H1 (cell line): ENCODE data around the gene ASCC2. TPM values are rescaled to one million over a fixed set of nuclear protein-coding genes. Genes with fewer than 3 reads are reported as not detected.

Source experiments
- CTCF ChIA-PET: fragments of 300-600 bp; sonication (Branson Sonifier 250); formaldehyde crosslinking; loops from one replicate; lab custom pipeline; 2021; ENCODE audit not compliant: partially characterized antibody; lab: Charles Lee
- POLR2A ChIA-PET: fragments of 300-600 bp; sonication (Branson Sonifier 250); formaldehyde crosslinking; loops from one replicate; lab custom pipeline; 2021; ENCODE audit warnings: inconsistent platforms; ENCODE audit not compliant: partially characterized antibody; lab: Charles Lee
- DNase-seq, 2 experiments: peaks; one replicate each; pipeline versions ENCODE4 v3.0.0 to v3.0.0-alpha.2; 2010 to 2022; ENCODE audit warnings: low spot score in 2 of 2, low read depth in 1 of 2, mixed read lengths in 1 of 2
- FAIRE-seq: peaks from 2 replicates; lab custom pipeline; 2011; peaks lifted over from hg19 to GRCh38; lab: Jason Lieb, UNC
- H2AFZ ChIP-seq: 2 replicates; pipeline ENCODE4 v1.8.1; 2012; ENCODE audit warnings: low read length, inconsistent platforms
- H2AK5ac ChIP-seq: 2 replicates; pipeline ENCODE4 v1.6.1; 2013; ENCODE audit warnings: low read depth, low read length
- H2BK120ac ChIP-seq: replicated peaks from 2 replicates; pipeline ENCODE3; 2013; ENCODE audit warnings: low read depth, low read length, inconsistent platforms
- H2BK12ac ChIP-seq: 2 replicates; pipeline ENCODE4 v1.6.1; 2013; ENCODE audit warnings: low read depth, low read length
- H2BK15ac ChIP-seq: 2 replicates; pipeline ENCODE4 v1.6.1; 2013; ENCODE audit warnings: low read length
- H2BK20ac ChIP-seq: 2 replicates; pipeline ENCODE4 v1.6.1; 2013; ENCODE audit warnings: low read length
- H2BK5ac ChIP-seq: 2 replicates; pipeline ENCODE4 v1.6.1; 2013; ENCODE audit warnings: low read depth, low read length
- H3K14ac ChIP-seq: 2 replicates; pipeline ENCODE4 v1.6.1; 2013; ENCODE audit warnings: inconsistent platforms; ENCODE audit not compliant: insufficient read length
- H3K18ac ChIP-seq: 2 replicates; pipeline ENCODE4 v1.6.1; 2013; ENCODE audit warnings: low read length; ENCODE audit errors: extremely low read depth
- H3K23ac ChIP-seq: 2 replicates; pipeline ENCODE4 v1.6.1; 2013; ENCODE audit warnings: inconsistent platforms; ENCODE audit not compliant: insufficient read length
- H3K23me2 ChIP-seq: 2 replicates; pipeline ENCODE4 v1.6.1; 2013; ENCODE audit warnings: low read depth, low read length
- H3K27ac ChIP-seq: 2 replicates; pipeline ENCODE4 v1.6.1; 2011; ENCODE audit warnings: low read depth, low read length, inconsistent platforms
- H3K27me3 ChIP-seq, 4 experiments: replicated peaks in 1 of 4; 1 replicate in 1 of 4; 2 replicates in 3 of 4; pipeline versions ENCODE4 v1.6.1 to v1.8.1; 2011 to 2013; ENCODE audit warnings: low read length in 3 of 4, mild to moderate bottlenecking in 3 of 4, inconsistent platforms in 2 of 4, mixed read lengths in 2 of 4, moderate library complexity in 1 of 4; ENCODE audit not compliant: control insufficient read depth in 3 of 4, insufficient read depth in 3 of 4; ENCODE audit errors: extremely low read depth in 1 of 4
- H3K36me3 ChIP-seq, 4 experiments: 2 replicates each; pipeline versions ENCODE4 v1.6.1 to v1.8.1; 2011 to 2013; ENCODE audit warnings: mild to moderate bottlenecking in 4 of 4, low read length in 3 of 4, moderate library complexity in 2 of 4, control low read depth in 1 of 4, inconsistent platforms in 1 of 4; ENCODE audit not compliant: insufficient read depth in 4 of 4, control insufficient read depth in 2 of 4
- H3K4ac ChIP-seq: replicated peaks from 2 replicates; pipeline ENCODE3; 2013; ENCODE audit warnings: low read length, low read depth, mixed read lengths, inconsistent platforms; ENCODE audit not compliant: insufficient read length
- H3K4me1 ChIP-seq, 4 experiments: replicated peaks in 1 of 4; 1 replicate in 1 of 4; 2 replicates in 3 of 4; pipeline versions ENCODE4 v1.6.1 to v1.8.1; 2011 to 2013; ENCODE audit warnings: low read length in 3 of 4, inconsistent platforms in 2 of 4, mixed read lengths in 1 of 4; ENCODE audit not compliant: insufficient read depth in 4 of 4, control insufficient read depth in 3 of 4
- H3K4me2 ChIP-seq, 2 experiments: 2 replicates each; pipeline versions ENCODE4 v1.6.1 to v1.8.1; 2011 to 2013; ENCODE audit warnings: low read depth in 2 of 2, low read length in 2 of 2, control low read depth in 1 of 2, inconsistent platforms in 1 of 2, mild to moderate bottlenecking in 1 of 2; ENCODE audit not compliant: insufficient read depth in 1 of 2
- H3K4me3 ChIP-seq, 4 experiments: fragments of 200-600, 300-600 bp in 1 of 4; sonication (generic), shearing (Covaris generic), sonication (Bioruptor Twin) in 1 of 4; 2 replicates each; pipeline versions ENCODE4 v1.5.1 to v1.8.1; 2011 to 2016; ENCODE audit warnings: low read length in 4 of 4, low read depth in 3 of 4, control low read depth in 2 of 4, inconsistent platforms in 2 of 4, mild to moderate bottlenecking in 2 of 4, mixed read lengths in 1 of 4, moderate library complexity in 1 of 4; ENCODE audit not compliant: insufficient read depth in 2 of 4; ENCODE audit errors: extremely low read depth in 1 of 4
- H3K56ac ChIP-seq: replicated peaks from 2 replicates; pipeline ENCODE3; 2013; ENCODE audit warnings: low read depth, mild to moderate bottlenecking, mixed read lengths, low read length, inconsistent platforms; ENCODE audit not compliant: insufficient read length
- H3K79me1 ChIP-seq: 2 replicates; pipeline ENCODE4 v1.6.1; 2013; ENCODE audit warnings: low read depth, low read length, control low read depth
- H3K79me2 ChIP-seq, 2 experiments: 2 replicates each; pipeline versions ENCODE4 v1.6.1 to v1.8.1; 2012 to 2013; ENCODE audit warnings: low read length in 2 of 2, mild to moderate bottlenecking in 2 of 2, inconsistent platforms in 1 of 2; ENCODE audit not compliant: insufficient read depth in 2 of 2, control insufficient read depth in 1 of 2
- H3K9ac ChIP-seq, 4 experiments: replicated peaks in 1 of 4; 1 replicate in 1 of 4; 2 replicates in 3 of 4; pipeline versions ENCODE4 v1.6.1 to v1.8.1; 2011 to 2013; ENCODE audit warnings: low read depth in 3 of 4, low read length in 3 of 4, control low read depth in 2 of 4, mild to moderate bottlenecking in 2 of 4, moderate library complexity in 2 of 4, inconsistent platforms in 1 of 4; ENCODE audit errors: extremely low read depth in 1 of 4
- H3K9me3 ChIP-seq, 2 experiments: 2 replicates each; pipeline versions ENCODE4 v1.6.1 to v1.8.1; 2012 to 2013; ENCODE audit warnings: mild to moderate bottlenecking in 2 of 2, moderate library complexity in 2 of 2, control low read depth in 1 of 2, inconsistent platforms in 1 of 2, low read depth in 1 of 2, low read length in 1 of 2, mixed read lengths in 1 of 2; ENCODE audit not compliant: insufficient read depth in 2 of 2
- H4K20me1 ChIP-seq, 2 experiments: replicated peaks in 1 of 2; 2 replicates each; pipeline versions ENCODE3 to v1.8.1; 2011 to 2013; ENCODE audit warnings: inconsistent platforms in 2 of 2, low read length in 2 of 2, mild to moderate bottlenecking in 1 of 2; ENCODE audit not compliant: insufficient read depth in 2 of 2, control insufficient read depth in 1 of 2
- H4K5ac ChIP-seq: 2 replicates; pipeline ENCODE4 v1.6.1; 2013; ENCODE audit warnings: low read length, low read depth, mixed read lengths, inconsistent platforms; ENCODE audit not compliant: insufficient read length
- H4K8ac ChIP-seq: 2 replicates; pipeline ENCODE4 v1.8.0; 2013; ENCODE audit warnings: mild to moderate bottlenecking, moderate library complexity, low read length, inconsistent platforms; ENCODE audit not compliant: insufficient read depth; ENCODE audit errors: extremely low read depth
- H4K91ac ChIP-seq: replicated peaks from 2 replicates; pipeline ENCODE3; 2013; ENCODE audit warnings: low read length, mixed read lengths, inconsistent platforms; ENCODE audit not compliant: insufficient read length
- CBX5 ChIP-seq: fragments of 300-800, 300-1000 bp; sonication (generic); IDR thresholded peaks from 2 replicates; pipeline ENCODE4 v1.7.1; 2016; ENCODE audit warnings: antibody characterized with exemption, low read length, low read depth
- CBX8 ChIP-seq: fragments of 300-800, 300-1000 bp; sonication (generic); IDR thresholded peaks from 2 replicates; pipeline ENCODE4 v1.7.1; 2016; ENCODE audit warnings: low read depth, low read length, borderline replicate concordance
- CEBPB ChIP-seq: IDR thresholded peaks from 2 replicates; pipeline ENCODE4 v1.6.1; 2012; ENCODE audit warnings: low read depth, low read length
- CHD1 ChIP-seq: IDR thresholded peaks from 2 replicates; pipeline ENCODE4 v1.6.1; 2012; ENCODE audit warnings: low read depth, low read length, improper control_type of control experiment
- CREB1 ChIP-seq: IDR thresholded peaks from 2 replicates; pipeline ENCODE4 v1.6.1; 2012; ENCODE audit warnings: inconsistent platforms
- EZH2 ChIP-seq: fragments of 200-600 bp; sonication (generic); IDR thresholded peaks from 2 replicates; pipeline ENCODE4 v1.7.1; 2012; ENCODE audit warnings: low read depth, mild to moderate bottlenecking, moderate library complexity, low read length, inconsistent platforms; ENCODE audit not compliant: severe bottlenecking
- FOSL1 ChIP-seq: IDR thresholded peaks from 2 replicates; pipeline ENCODE4 v1.6.1; 2011; ENCODE audit warnings: mild to moderate bottlenecking, low read depth, low read length, moderate library complexity; ENCODE audit not compliant: insufficient read depth
- HDAC2 ChIP-seq, 2 experiments: fragments of 300-600 bp in 1 of 2; sonication (generic) in 1 of 2; IDR thresholded peaks; 2 replicates each; pipeline ENCODE4 v1.6.1; 2011 to 2012; ENCODE audit warnings: low read depth in 2 of 2, low read length in 2 of 2, mild to moderate bottlenecking in 2 of 2, moderate library complexity in 2 of 2, borderline replicate concordance in 1 of 2, inconsistent platforms in 1 of 2
- HDAC6 ChIP-seq: IDR thresholded peaks from one replicate; pipeline ENCODE4 v1.7.1; 2012; ENCODE audit warnings: low read depth, mild to moderate bottlenecking, inconsistent platforms, low read length, moderate library complexity
- WGBS, 2 experiments: shearing (Covaris generic) in 1 of 2; methylation state at CpG; one replicate each; pipeline versions ENCODE4 v1.1.6 to v1.1.7; 2013 to 2015; ENCODE audit warnings: low lambda C conversion rate in 2 of 2, mixed read lengths in 2 of 2, inconsistent platforms in 1 of 2, low coverage in 1 of 2, missing lambda C conversion rate in 1 of 2; ENCODE audit not compliant: insufficient replicate concordance in 2 of 2, insufficient coverage in 1 of 2, insufficient read length in 1 of 2; ENCODE audit errors: extremely low coverage in 1 of 2, missing lambda C conversion rate in 1 of 2; 5-methylcytosine and 5-hydroxymethylcytosine counted together
- polyA plus RNA-seq, 7 experiments: library from polyadenylated mRNA; depleted of rRNA in 3 of 7; stranded (reverse) in 5 of 7; unstranded in 2 of 7; fragments of >200 nt in 5 of 7; fragments of 200-250 nt in 2 of 7; gene quantifications; 1 replicate in 5 of 7; 2 replicates in 1 of 7; 4 replicates in 1 of 7; pipeline versions ENCODE4 v1.2.1 to v1.2.3, GENCODE V29; 2011 to 2013; ENCODE audit warnings: missing spikeins in 2 of 7, mixed read lengths in 2 of 7
- total RNA-seq: library from RNA; stranded (reverse); fragmentation: NEBNext Ultra II Directional; extraction: Animal tissue kit (Norgen Biotek cat#: 25700); gene quantifications from 2 replicates; pipeline ENCODE4 v1.2.1, GENCODE V29; 2021
- TF ChIP-seq, protein P1 (sequence below): IDR thresholded peaks from 2 replicates; pipeline ENCODE4 v1.6.1; 2012; ENCODE audit warnings: inconsistent platforms
- TF ChIP-seq, protein P2 (sequence below): IDR thresholded peaks from 2 replicates; pipeline ENCODE4 v1.6.1; 2012; ENCODE audit warnings: low read length, inconsistent platforms

The ASCC2 gene
- total and polyA plus RNA-seq, 2 of the 8 experiments (the other 6 are each of a cell fraction or from before 2014, with no cell fraction given), result 35.0 to 35.8 TPM

DNA sequence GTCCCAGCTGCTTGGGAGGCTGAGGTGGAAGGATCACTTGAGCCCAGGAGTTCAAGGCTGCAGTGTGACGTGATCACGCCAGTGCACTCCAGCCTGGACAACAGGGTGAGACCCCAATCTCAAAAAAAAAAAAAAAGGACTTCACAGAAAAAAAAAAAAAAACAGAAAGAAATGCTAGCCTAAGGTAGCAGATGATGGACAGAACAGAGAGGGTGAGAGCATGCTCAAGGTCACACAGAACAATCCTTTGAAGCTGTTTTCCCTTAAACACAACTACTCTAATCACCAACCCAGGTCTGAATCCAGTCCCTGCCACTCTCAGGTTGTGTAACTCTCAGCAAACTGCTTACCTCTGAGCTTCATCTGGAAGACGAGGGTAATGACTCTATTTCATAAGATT lies 81.0 kb downstream of the ASCC2 start:
- Histone ChIP-seq H3K23me2 (no peaks in the 10 kb centered on the region), H3K14ac (no peak overlapping the region), H3K36me3 (no peaks in the 10 kb centered on the region), H2AK5ac (no peak overlapping the region), H3K79me1 (no peaks in the 10 kb centered on the region), H3K27me3 (no peaks in the 10 kb centered on the region), H4K20me1 (peaks cover 0 to under 1% of the 10 kb centered on the region in 2 experiments), H3K23ac (no peak overlapping the region), H3K4me3 (no peak overlapping the region), H2BK12ac (no peak overlapping the region), H3K9ac (no peak overlapping the region), H4K5ac (no peak overlapping the region), H2BK15ac (no peak overlapping the region), H2BK20ac (no peak overlapping the region), H3K27ac (no peak overlapping the region), H3K79me2 (no peaks in the 10 kb centered on the region), H3K4me1 (peaks cover 0 to 2% (median 0%) of the 10 kb centered on the region in 4 experiments; a peak in 1 of 7 replicates), H3K4ac (no peak overlapping the region), H2BK5ac (no peak overlapping the region), H2BK120ac (no peak overlapping the region), H3K18ac (no peak overlapping the region), H3K4me2 (no peak overlapping the region), H3K9me3 (no peaks in the 10 kb centered on the region), H3K56ac (no peak overlapping the region), H2AFZ (no peak overlapping the region), H4K91ac (no peak overlapping the region), H4K8ac (no peak overlapping the region)
- ChIA-PET POLR2A (interaction anchor here (0.7 to 1.3 kb wide), 2 partner anchors 10 to 17 kb away, joined by 3 to 6 read pairs; partner anchors contain the start of genes UQCR10 and ZMAT5), CTCF (interaction anchor here (1.0 to 1.1 kb wide), 2 partner anchors 15 to 132 kb away, joined by 3 read pairs; no protein-coding TSS in a partner anchor)
- WGBS, 2 experiments, result 74% methylated on average over 3 of the region's 3 CpGs; no CpG with 5 or more reads in 1 of the 2 experiments
- no peak for FAIRE-seq
- no peak for DNase-seq
- TF ChIP-seq CHD1 (no peak), CBX8 (no peak), HDAC6 (no peak), CREB1 (no peak), CBX5 (no peak), HDAC2 (IDR thresholded peaks at IDR 0.05; ENCODE audit: borderline replicate concordance in 1 of 2, low read depth in 2 of 2, low read length in 2 of 2) (no peak), CEBPB (no peak), EZH2 (no peak), FOSL1 (no peak)
- TF ChIP-seq, protein P1, sequence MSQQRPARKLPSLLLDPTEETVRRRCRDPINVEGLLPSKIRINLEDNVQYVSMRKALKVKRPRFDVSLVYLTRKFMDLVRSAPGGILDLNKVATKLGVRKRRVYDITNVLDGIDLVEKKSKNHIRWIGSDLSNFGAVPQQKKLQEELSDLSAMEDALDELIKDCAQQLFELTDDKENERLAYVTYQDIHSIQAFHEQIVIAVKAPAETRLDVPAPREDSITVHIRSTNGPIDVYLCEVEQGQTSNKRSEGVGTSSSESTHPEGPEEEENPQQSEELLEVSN, result no peak
- TF ChIP-seq, protein P2, sequence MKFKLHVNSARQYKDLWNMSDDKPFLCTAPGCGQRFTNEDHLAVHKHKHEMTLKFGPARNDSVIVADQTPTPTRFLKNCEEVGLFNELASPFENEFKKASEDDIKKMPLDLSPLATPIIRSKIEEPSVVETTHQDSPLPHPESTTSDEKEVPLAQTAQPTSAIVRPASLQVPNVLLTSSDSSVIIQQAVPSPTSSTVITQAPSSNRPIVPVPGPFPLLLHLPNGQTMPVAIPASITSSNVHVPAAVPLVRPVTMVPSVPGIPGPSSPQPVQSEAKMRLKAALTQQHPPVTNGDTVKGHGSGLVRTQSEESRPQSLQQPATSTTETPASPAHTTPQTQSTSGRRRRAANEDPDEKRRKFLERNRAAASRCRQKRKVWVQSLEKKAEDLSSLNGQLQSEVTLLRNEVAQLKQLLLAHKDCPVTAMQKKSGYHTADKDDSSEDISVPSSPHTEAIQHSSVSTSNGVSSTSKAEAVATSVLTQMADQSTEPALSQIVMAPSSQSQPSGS, result no peak
